Measurements from ENCODE around the gene PAEP. TPM values are rescaled to one million over a fixed set of nuclear protein-coding genes. Genes with fewer than 3 reads are reported as not detected.

PAEP gene
- total and polyA plus RNA-seq, 4 donors: not detected

- TF ChIP-seq SP1 (IDR thresholded peaks at IDR 0.05): no peak
- no peak for TF ChIP-seq JUND (IDR thresholded peaks at IDR 0.05)
- no peak for TF ChIP-seq FOXA2 (IDR thresholded peaks at IDR 0.05)
- no peak for TF ChIP-seq FOXA1 (IDR thresholded peaks at IDR 0.05)
- TF ChIP-seq EGR1 (IDR thresholded peaks at IDR 0.05; ENCODE audit: low read depth in 2 of 2): no peak
- no peak for TF ChIP-seq CTCF (IDR thresholded peaks at IDR 0.05; ENCODE audit: low read depth, low read length, missing input control)
- TF ChIP-seq REST (IDR thresholded peaks at IDR 0.05): no peak
- no peak for TF ChIP-seq RAD21 (IDR thresholded peaks at IDR 0.05)
- no peak for TF ChIP-seq YY1 (IDR thresholded peaks at IDR 0.05)
- no peak for TF ChIP-seq GABPA (IDR thresholded peaks at IDR 0.05 in 1 of 2, conservative IDR thresholded peaks at IDR 0.05 in 1 of 2)
- no peak for TF ChIP-seq TAF1 (conservative IDR thresholded peaks at IDR 0.05)
- no peak for TF ChIP-seq ZBTB33 (IDR thresholded peaks at IDR 0.05)
- no peak for TF ChIP-seq NR2F2 (IDR thresholded peaks at IDR 0.05)
- no peak for TF ChIP-seq MAX (IDR thresholded peaks at IDR 0.05)
- TF ChIP-seq, protein P1, sequence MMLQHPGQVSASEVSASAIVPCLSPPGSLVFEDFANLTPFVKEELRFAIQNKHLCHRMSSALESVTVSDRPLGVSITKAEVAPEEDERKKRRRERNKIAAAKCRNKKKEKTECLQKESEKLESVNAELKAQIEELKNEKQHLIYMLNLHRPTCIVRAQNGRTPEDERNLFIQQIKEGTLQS (IDR thresholded peaks at IDR 0.05): no peak
- no peak for TF ChIP-seq HNF4G (IDR thresholded peaks at IDR 0.05)
- TF ChIP-seq RXRA (IDR thresholded peaks at IDR 0.05): no peak
- no peak for TF ChIP-seq HNF4A (conservative IDR thresholded peaks at IDR 0.05)
- 81% methylated on average over 18 of the region's 18 CpGs for WGBS
These were observed 20.3 kb downstream of the PAEP start for GRCh38 chr9:135581636-135582426.

More at GRCh38 chr9:135581636-135582426, 20.3 kb downstream of the PAEP start:
- no peak overlapping the region for H3K4me3 ChIP-seq (ENCODE audit: low read depth in 1 of 3, low read length in 3 of 3)
- H3K9ac ChIP-seq (ENCODE audit: low read depth in 1 of 2, low read length in 2 of 2): no peak overlapping the region
- H3K9me3 ChIP-seq (ENCODE audit: control insufficient read depth in 4 of 4, low read length in 3 of 4): no peaks in the 10 kb centered on the region
- no peak for DNase-seq (ENCODE audit: low spot score)
- H3K27me3 ChIP-seq (ENCODE audit: control insufficient read depth in 4 of 4, insufficient read depth in 4 of 4, low read length in 3 of 4): no peaks in the 10 kb centered on the region
- H3K27ac ChIP-seq (ENCODE audit: low read depth in 1 of 2, low read length in 2 of 2): no peak overlapping the region
- H3K4me1 ChIP-seq (ENCODE audit: control insufficient read depth in 4 of 4, insufficient read depth in 4 of 4, low read length in 3 of 4): no peaks in the 10 kb centered on the region
- H3K36me3 ChIP-seq (ENCODE audit: control insufficient read depth in 4 of 4, insufficient read depth in 3 of 4, low read depth in 1 of 4, low read length in 3 of 4): no peaks in the 10 kb centered on the region
